Measurements from ENCODE around the gene LHX2.

DNA sequence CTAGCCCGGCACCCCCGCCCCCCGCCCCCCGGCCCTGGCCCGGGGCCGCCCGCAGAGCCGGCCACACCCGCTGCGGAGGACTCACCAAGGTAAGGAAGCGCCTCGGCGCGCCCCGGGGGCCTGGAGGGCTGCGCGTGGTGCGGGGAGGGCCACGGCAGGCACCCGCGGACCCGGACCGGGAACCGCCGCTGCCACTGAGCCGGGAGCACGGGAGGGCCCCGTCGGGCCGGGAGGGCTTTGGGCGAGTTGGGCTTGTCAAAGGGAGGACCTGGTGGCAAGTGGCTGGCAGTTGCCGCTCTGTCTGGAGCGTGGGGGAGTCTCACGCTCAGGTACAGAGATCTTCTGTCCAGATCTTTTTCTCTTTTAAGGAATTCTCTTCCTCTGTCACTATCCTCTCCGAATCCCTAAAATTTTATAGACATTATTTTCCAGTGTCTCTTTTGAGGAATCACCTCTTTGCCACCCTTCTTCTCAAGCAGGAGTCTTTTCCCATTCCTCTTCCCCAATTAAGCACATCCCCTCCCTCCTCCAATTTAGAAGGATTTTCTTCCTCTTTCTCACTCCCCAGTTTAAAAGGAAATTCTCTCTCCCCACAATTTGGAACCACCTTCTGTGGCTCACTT, 11.3 kb upstream of the LHX2 start:
- TF ChIP-seq, protein P1, sequence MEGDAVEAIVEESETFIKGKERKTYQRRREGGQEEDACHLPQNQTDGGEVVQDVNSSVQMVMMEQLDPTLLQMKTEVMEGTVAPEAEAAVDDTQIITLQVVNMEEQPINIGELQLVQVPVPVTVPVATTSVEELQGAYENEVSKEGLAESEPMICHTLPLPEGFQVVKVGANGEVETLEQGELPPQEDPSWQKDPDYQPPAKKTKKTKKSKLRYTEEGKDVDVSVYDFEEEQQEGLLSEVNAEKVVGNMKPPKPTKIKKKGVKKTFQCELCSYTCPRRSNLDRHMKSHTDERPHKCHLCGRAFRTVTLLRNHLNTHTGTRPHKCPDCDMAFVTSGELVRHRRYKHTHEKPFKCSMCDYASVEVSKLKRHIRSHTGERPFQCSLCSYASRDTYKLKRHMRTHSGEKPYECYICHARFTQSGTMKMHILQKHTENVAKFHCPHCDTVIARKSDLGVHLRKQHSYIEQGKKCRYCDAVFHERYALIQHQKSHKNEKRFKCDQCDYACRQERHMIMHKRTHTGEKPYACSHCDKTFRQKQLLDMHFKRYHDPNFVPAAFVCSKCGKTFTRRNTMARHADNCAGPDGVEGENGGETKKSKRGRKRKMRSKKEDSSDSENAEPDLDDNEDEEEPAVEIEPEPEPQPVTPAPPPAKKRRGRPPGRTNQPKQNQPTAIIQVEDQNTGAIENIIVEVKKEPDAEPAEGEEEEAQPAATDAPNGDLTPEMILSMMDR (conservative IDR thresholded peaks at IDR 0.05; ENCODE audit: low read length): no peak
- TF ChIP-seq EZH2phosphoT487 (IDR thresholded peaks at IDR 0.05; ENCODE audit: borderline replicate concordance, low read depth, low read length): 0 out of 2 replicates have a peak, but pooled peaks have one; percentile 2
